ENCODE results near the gene CACNA2D1. TPM values are rescaled to one million over a fixed set of nuclear protein-coding genes. Genes with fewer than 3 reads are reported as not detected.

The CACNA2D1 gene
- total and polyA plus RNA-seq, 8 donors = 10.7 to 20.8 (median 16.6) TPM

DNA sequence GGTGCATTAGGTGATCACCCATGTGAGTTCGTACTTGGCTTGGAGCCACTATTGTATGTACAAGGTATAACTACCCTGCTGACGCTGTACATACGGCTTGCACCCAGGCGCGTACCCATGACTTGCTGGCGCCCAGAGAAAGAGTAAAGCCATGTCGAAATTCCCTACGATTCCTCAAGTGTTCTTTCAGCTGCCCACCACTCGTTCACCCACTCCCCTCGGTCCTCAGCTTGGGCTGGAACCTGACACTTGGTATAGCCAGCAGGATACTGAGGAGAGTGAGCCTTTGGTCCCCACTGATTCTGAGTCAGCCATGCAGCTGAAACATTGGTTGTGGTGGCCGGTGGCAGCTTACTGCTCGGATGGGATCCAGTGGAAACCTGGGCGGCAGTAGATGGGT lies 241.5 kb downstream of the CACNA2D1 start:
- intact Hi-C loops (cut with DNase I) = no loop called here
- Histone ChIP-seq H3K36me3 (no peaks in the 10 kb centered on the region), H3K27me3 (no peaks in the 10 kb centered on the region), H3K4me3 (no peak overlapping the region), H3K4me1 (no peaks in the 10 kb centered on the region), H3K27ac (no peak overlapping the region), H3K9me3 (no peaks in the 10 kb centered on the region)
- DNase-seq (no peak), ATAC-seq (no peak)
- TF ChIP-seq, protein P1, sequence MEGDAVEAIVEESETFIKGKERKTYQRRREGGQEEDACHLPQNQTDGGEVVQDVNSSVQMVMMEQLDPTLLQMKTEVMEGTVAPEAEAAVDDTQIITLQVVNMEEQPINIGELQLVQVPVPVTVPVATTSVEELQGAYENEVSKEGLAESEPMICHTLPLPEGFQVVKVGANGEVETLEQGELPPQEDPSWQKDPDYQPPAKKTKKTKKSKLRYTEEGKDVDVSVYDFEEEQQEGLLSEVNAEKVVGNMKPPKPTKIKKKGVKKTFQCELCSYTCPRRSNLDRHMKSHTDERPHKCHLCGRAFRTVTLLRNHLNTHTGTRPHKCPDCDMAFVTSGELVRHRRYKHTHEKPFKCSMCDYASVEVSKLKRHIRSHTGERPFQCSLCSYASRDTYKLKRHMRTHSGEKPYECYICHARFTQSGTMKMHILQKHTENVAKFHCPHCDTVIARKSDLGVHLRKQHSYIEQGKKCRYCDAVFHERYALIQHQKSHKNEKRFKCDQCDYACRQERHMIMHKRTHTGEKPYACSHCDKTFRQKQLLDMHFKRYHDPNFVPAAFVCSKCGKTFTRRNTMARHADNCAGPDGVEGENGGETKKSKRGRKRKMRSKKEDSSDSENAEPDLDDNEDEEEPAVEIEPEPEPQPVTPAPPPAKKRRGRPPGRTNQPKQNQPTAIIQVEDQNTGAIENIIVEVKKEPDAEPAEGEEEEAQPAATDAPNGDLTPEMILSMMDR (IDR thresholded peaks at IDR 0.05) = no peak

DNA sequence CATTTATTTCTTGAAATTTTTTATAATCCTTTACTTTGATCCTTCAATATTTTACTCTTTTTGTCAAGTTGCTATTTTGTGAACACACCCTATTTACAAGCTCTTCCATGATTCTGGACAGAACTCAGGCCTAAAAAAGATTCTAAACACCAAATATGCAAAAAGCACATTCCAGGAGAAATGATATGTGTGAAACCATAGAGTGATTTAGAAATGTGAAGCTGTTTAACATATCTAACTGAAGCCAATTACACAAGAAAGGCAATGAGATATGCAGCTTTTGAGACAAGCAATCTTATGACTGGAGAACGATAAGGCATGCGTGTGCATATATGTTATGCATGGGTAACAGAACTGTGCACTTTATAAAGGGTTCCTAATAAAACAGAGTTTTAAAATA lies 243.0 kb downstream of the CACNA2D1 start:
- Histone ChIP-seq H3K4me1 (no peaks in the 10 kb centered on the region), H3K27me3 (no peaks in the 10 kb centered on the region), H3K36me3 (no peaks in the 10 kb centered on the region), H3K9me3 (no peaks in the 10 kb centered on the region), H3K27ac (no peak overlapping the region), H3K4me3 (no peak overlapping the region)
- ATAC-seq (no peak), DNase-seq (no peak)
- intact Hi-C loops (cut with DNase I) = no loop called here
- TF ChIP-seq, protein P1 (IDR thresholded peaks at IDR 0.05) = no peak

DNA sequence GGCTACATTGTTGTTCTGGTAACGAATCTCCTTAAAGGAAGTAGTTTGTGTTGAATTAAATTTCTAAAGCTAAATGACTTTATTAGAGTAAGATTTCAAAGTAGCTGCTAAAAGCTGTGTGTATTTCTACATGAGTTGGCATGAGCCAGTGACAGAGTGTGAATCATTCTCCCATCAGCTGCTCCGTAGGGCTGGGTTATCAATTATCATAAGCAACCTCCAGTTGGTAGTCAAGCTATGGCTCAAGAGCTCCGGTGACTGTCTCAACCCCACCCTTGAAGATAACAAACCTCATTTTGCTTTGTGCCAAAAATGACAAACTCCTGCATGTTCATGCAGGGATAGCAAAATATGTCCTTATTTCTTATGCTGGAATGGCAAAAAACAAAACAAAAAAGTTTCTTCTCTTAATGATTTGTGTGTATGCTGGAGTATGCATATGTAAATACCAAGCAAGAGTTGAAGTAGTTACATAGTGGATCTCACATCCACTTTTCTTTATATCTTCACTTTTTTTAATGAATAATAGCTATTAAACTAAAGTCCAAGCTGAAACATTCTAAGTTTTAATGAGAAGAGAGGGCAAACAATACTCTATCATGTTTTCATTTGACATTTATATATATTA lies 249.4 kb downstream of the CACNA2D1 start:
- DNase-seq = no peak
- H3K4me3 ChIP-seq = no peak overlapping the region
- intact Hi-C loops (cut with DNase I) = no loop called here
- H3K36me3 ChIP-seq = no peaks in the 10 kb centered on the region
- no peaks in the 10 kb centered on the region for H3K27me3 ChIP-seq
- TF ChIP-seq, protein P1 (IDR thresholded peaks at IDR 0.05) = no peak
- ATAC-seq = no peak
- H3K4me1 ChIP-seq = no peaks in the 10 kb centered on the region
- no peaks in the 10 kb centered on the region for H3K9me3 ChIP-seq
- H3K27ac ChIP-seq = no peak overlapping the region

DNA sequence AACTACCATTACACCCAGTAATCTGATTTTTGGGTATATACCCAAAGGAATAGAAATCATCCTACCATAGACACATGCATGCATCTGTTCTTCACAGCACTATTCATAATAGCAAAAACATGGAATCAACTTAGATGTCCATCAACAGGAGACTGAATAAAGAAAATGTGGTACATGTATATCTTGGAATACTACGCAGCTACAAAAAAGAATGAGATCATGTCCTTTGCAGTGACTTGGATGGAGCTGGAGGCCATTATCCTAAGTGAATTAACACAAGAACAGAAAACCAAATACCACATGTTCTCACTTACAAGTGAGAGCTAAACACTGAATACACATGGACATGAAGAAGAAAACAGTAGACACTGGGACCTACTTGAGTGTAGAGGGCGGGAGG lies 254.9 kb downstream of the CACNA2D1 start:
- Histone ChIP-seq H3K36me3 (no peaks in the 10 kb centered on the region), H3K4me1 (no peaks in the 10 kb centered on the region), H3K9me3 (no peaks in the 10 kb centered on the region), H3K4me3 (no peak overlapping the region), H3K27ac (no peak overlapping the region), H3K27me3 (no peaks in the 10 kb centered on the region)
- intact Hi-C loops (cut with DNase I) = no loop called here
- TF ChIP-seq, protein P1 (IDR thresholded peaks at IDR 0.05) = no peak
- ATAC-seq (no peak), DNase-seq (no peak)

DNA sequence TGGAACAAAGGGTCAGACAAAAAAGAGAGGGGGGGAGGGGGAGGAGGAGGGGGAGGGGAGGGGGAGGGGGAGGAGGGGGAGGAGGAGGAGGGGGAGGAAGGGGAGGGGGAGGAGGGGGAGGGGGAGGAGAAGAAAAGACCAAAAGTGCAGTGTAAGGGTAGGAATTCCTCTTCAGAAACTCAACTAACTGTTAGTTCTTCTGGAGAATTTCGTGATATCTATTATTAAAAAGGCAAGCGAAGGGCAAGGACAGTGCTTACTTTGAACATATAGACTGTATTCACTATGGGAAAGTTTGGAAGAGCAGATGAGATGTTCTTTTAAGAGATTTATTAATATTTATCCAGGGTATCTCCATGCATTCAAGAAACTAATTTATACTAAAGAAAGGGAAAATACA lies 258.1 kb downstream of the CACNA2D1 start:
- no peak for DNase-seq
- Histone ChIP-seq H3K27me3 (no peaks in the 10 kb centered on the region), H3K4me3 (no peak overlapping the region), H3K36me3 (no peaks in the 10 kb centered on the region), H3K9me3 (no peaks in the 10 kb centered on the region), H3K4me1 (no peaks in the 10 kb centered on the region), H3K27ac (no peak overlapping the region)
- ATAC-seq = no peak
- TF ChIP-seq, protein P1 (IDR thresholded peaks at IDR 0.05) = no peak
- intact Hi-C loops (cut with DNase I) = no loop called here
